Suprapubic skin (tissue), 4 donors: ENCODE results near the gene TST. TPM values are rescaled to one million over a fixed set of nuclear protein-coding genes. Genes with fewer than 3 reads are reported as not detected.

Experiments
- DNase-seq, 2 donors: peaks; one replicate each; pipeline ENCODE4 v3.0.0-alpha.2; 2019; ENCODE audit warnings: low spot score in 2 of 2
- H3K27ac ChIP-seq: fragments of 200-600 bp; sonication (generic); one replicate; pipeline ENCODE4 v1.5.1; 2019
- H3K27me3 ChIP-seq: fragments of 200-600 bp; sonication (generic); one replicate; pipeline ENCODE4 v1.5.1; 2019
- H3K36me3 ChIP-seq: fragments of 200-600 bp; sonication (generic); one replicate; pipeline ENCODE4 v1.5.1; 2019
- H3K4me1 ChIP-seq: fragments of 200-600 bp; sonication (generic); one replicate; pipeline ENCODE4 v1.5.1; 2019
- H3K4me3 ChIP-seq: fragments of 200-600 bp; sonication (generic); one replicate; pipeline ENCODE4 v1.5.1; 2019; ENCODE audit warnings: mild to moderate bottlenecking
- H3K9me3 ChIP-seq: fragments of 200-600 bp; sonication (generic); one replicate; pipeline ENCODE4 v1.5.1; 2019
- EP300 ChIP-seq: sonication (generic); formaldehyde crosslinking; IDR thresholded peaks from one replicate; pipeline ENCODE4 v1.6.1; 2017; ENCODE audit warnings: antibody characterized with exemption
- POLR2A ChIP-seq, 2 donors: fragments of 450-650 bp; IDR thresholded peaks; one replicate each; pipeline ENCODE4 v1.6.1; 2017; ENCODE audit warnings: antibody characterized with exemption in 2 of 2, mild to moderate bottlenecking in 2 of 2, moderate library complexity in 2 of 2
- POLR2AphosphoS5 ChIP-seq, 3 donors: sonication (generic); formaldehyde crosslinking; IDR thresholded peaks; one replicate each; pipeline ENCODE4 v1.6.1; 2017; ENCODE audit warnings: antibody characterized with exemption in 3 of 3
- WGBS: methylation state at CpG from one replicate; pipeline ENCODE4 v1.1.5; 2018; 5-methylcytosine and 5-hydroxymethylcytosine counted together
- total RNA-seq, 4 donors: library from RNA; depleted of rRNA; stranded (reverse); fragments of >200 nt; gene quantifications; one replicate each; pipeline ENCODE4 v1.1.0, GENCODE V29; 2016
- TF ChIP-seq, protein P1 (sequence below), 2 donors: fragments of 200-600 bp in 1 of 2; fragments of 450-650 bp in 1 of 2; sonication (generic) in 1 of 2; IDR thresholded peaks; one replicate each; pipeline ENCODE4 v1.5.1; 2016 to 2019; ENCODE audit warnings: antibody characterized with exemption in 2 of 2, mild to moderate bottlenecking in 1 of 2, moderate library complexity in 1 of 2

The TST gene
- total RNA-seq, 4 donors from 2014 or later, result 23.2 to 56.3 (median 52.4) TPM

DNA sequence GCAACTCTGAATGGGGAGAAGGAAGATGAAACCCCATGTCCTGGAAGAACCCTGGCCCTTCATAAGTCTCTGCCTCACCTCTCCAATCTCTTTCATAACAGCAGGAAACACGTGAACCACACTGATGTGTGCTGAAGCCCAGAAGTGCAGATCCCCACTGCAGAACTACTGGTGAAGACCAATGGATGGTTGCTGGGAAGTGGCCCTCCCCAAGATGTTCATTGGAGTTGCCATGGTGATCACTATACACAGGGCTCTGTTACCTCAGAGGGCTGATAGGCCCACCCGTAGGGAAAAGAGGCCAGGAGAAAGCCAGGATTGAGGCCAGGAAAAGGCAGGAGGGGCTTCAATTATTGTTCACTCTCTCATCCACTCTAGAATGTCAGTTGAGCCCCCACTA lies 11.6 kb downstream of the TST start:
- TF ChIP-seq POLR2A (IDR thresholded peaks at IDR 0.05) (no peak), EP300 (no peak), POLR2AphosphoS5 (IDR thresholded peaks at IDR 0.05) (no peak)
- TF ChIP-seq, protein P1, sequence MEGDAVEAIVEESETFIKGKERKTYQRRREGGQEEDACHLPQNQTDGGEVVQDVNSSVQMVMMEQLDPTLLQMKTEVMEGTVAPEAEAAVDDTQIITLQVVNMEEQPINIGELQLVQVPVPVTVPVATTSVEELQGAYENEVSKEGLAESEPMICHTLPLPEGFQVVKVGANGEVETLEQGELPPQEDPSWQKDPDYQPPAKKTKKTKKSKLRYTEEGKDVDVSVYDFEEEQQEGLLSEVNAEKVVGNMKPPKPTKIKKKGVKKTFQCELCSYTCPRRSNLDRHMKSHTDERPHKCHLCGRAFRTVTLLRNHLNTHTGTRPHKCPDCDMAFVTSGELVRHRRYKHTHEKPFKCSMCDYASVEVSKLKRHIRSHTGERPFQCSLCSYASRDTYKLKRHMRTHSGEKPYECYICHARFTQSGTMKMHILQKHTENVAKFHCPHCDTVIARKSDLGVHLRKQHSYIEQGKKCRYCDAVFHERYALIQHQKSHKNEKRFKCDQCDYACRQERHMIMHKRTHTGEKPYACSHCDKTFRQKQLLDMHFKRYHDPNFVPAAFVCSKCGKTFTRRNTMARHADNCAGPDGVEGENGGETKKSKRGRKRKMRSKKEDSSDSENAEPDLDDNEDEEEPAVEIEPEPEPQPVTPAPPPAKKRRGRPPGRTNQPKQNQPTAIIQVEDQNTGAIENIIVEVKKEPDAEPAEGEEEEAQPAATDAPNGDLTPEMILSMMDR (IDR thresholded peaks at IDR 0.05), result no peak
- H3K4me1 ChIP-seq, result peaks cover 8% of the 10 kb centered on the region
- no peaks in the 10 kb centered on the region for H3K9me3 ChIP-seq
- H3K27me3 ChIP-seq, result no peaks in the 10 kb centered on the region
- 52% methylated on average over 2 of the region's 2 CpGs for WGBS
- H3K36me3 ChIP-seq, result no peaks in the 10 kb centered on the region
- no peak overlapping the region for H3K27ac ChIP-seq
- no peak for DNase-seq
- H3K4me3 ChIP-seq, result no peak overlapping the region

DNA sequence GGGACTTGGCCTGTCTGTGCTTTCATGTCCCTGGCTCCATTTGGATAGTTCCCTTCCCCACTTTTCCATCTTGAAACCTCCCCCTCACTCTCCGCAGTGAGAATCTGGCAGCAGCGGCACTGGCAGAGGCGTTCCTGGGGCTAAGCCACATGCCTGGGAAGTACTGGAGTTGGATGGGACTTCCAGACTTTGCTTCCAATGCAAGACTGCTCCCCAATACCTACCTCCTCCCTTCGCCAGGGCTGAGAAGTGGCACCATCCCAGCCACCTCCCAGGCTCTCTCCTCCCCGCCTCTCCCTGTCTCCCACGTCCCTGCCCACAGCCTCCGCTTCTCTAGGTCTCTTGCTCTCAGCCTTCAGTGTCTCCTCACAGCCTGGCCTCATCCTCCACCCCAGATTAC lies 16.6 kb downstream of the TST start:
- H3K9me3 ChIP-seq, result no peaks in the 10 kb centered on the region
- no peak for TF ChIP-seq POLR2A (IDR thresholded peaks at IDR 0.05)
- TF ChIP-seq, protein P1 (IDR thresholded peaks at IDR 0.05), result no peak
- TF ChIP-seq POLR2AphosphoS5 (IDR thresholded peaks at IDR 0.05), result no peak
- TF ChIP-seq EP300, result no peak
- no peak for DNase-seq
- H3K27me3 ChIP-seq, result no peaks in the 10 kb centered on the region
- H3K4me1 ChIP-seq, result peaks cover 12% of the 10 kb centered on the region
- H3K27ac ChIP-seq, result no peak overlapping the region
- H3K36me3 ChIP-seq, result no peaks in the 10 kb centered on the region
- H3K4me3 ChIP-seq, result no peak overlapping the region
- 49% methylated on average over 6 of the region's 7 CpGs for WGBS

GRCh38 chr22:37001826-37002225 lies 17.4 kb downstream of the TST start:
- no peaks in the 10 kb centered on the region for H3K27me3 ChIP-seq
- no peak for DNase-seq
- peaks cover 12% of the 10 kb centered on the region for H3K4me1 ChIP-seq
- WGBS, result 92% methylated on average over 12 of the region's 12 CpGs
- TF ChIP-seq POLR2AphosphoS5 (IDR thresholded peaks at IDR 0.05), result no peak
- no peak for TF ChIP-seq POLR2A (IDR thresholded peaks at IDR 0.05)
- TF ChIP-seq EP300, result no peak
- TF ChIP-seq, protein P1 (IDR thresholded peaks at IDR 0.05), result no peak
- H3K9me3 ChIP-seq, result no peaks in the 10 kb centered on the region
- H3K27ac ChIP-seq, result no peak overlapping the region
- H3K4me3 ChIP-seq, result no peak overlapping the region
- no peaks in the 10 kb centered on the region for H3K36me3 ChIP-seq

GRCh38 chr22:37000676-37001534 lies 18.3 kb downstream of the TST start:
- Histone ChIP-seq H3K4me3 (no peak overlapping the region), H3K4me1 (peaks cover 12% of the 10 kb centered on the region), H3K27me3 (no peaks in the 10 kb centered on the region), H3K36me3 (no peaks in the 10 kb centered on the region), H3K27ac (no peak overlapping the region), H3K9me3 (no peaks in the 10 kb centered on the region)
- no peak for DNase-seq
- WGBS, result 77% methylated on average over 11 of the region's 11 CpGs
- TF ChIP-seq EP300 (no peak), POLR2A (IDR thresholded peaks at IDR 0.05) (no peak), POLR2AphosphoS5 (IDR thresholded peaks at IDR 0.05) (no peak)
- TF ChIP-seq, protein P1 (IDR thresholded peaks at IDR 0.05), result no peak

GRCh38 chr22:36999463-36999862 lies 19.8 kb downstream of the TST start:
- H3K4me3 ChIP-seq, result no peak overlapping the region
- 82% methylated on average over 3 of the region's 4 CpGs for WGBS
- peaks cover 12% of the 10 kb centered on the region for H3K4me1 ChIP-seq
- H3K36me3 ChIP-seq, result no peaks in the 10 kb centered on the region
- no peaks in the 10 kb centered on the region for H3K27me3 ChIP-seq
- H3K9me3 ChIP-seq, result no peaks in the 10 kb centered on the region
- DNase-seq, result no peak
- TF ChIP-seq POLR2AphosphoS5 (IDR thresholded peaks at IDR 0.05), result no peak
- TF ChIP-seq, protein P1 (IDR thresholded peaks at IDR 0.05), result no peak
- no peak for TF ChIP-seq EP300
- no peak for TF ChIP-seq POLR2A (IDR thresholded peaks at IDR 0.05)
- H3K27ac ChIP-seq, result no peak overlapping the region
